Karpas-422 (cell line): ENCODE measurements around the gene WDR45B. TPM values are rescaled to one million over a fixed set of nuclear protein-coding genes. Genes with fewer than 3 reads are reported as not detected.

ENCODE experiments used
- DNase-seq: peaks from one replicate; pipeline ENCODE4 v3.0.0-alpha.2; 2015
- H2AFZ ChIP-seq: fragments of 200-600 bp; sonication (generic); 2 replicates; pipeline ENCODE4 v1.6.1; 2014; ENCODE audit warnings: antibody characterized with exemption, low read length, mixed read lengths
- H3K27ac ChIP-seq: fragments of 200-600 bp; sonication (generic); 2 replicates; pipeline ENCODE4 v1.5.1; 2014; ENCODE audit warnings: mild to moderate bottlenecking, low read length, moderate library complexity
- H3K27me3 ChIP-seq: fragments of 200-600 bp; sonication (generic); 2 replicates; pipeline ENCODE4 v1.6.1; 2014; ENCODE audit warnings: low read length, mixed read lengths
- H3K36me3 ChIP-seq: fragments of 200-600 bp; sonication (generic); 2 replicates; pipeline ENCODE4 v1.6.1; 2014; ENCODE audit warnings: low read length, mixed read lengths; ENCODE audit not compliant: insufficient read depth
- H3K4me1 ChIP-seq: fragments of 200-600 bp; sonication (generic); 2 replicates; pipeline ENCODE4 v1.6.1; 2014; ENCODE audit warnings: mild to moderate bottlenecking, low read length, mixed read lengths
- H3K4me2 ChIP-seq: fragments of 200-600 bp; sonication (generic); 2 replicates; pipeline ENCODE4 v1.6.1; 2014; ENCODE audit warnings: low read length, low read depth, mild to moderate bottlenecking; ENCODE audit not compliant: poor library complexity, severe bottlenecking
- H3K4me3 ChIP-seq: fragments of 200-600 bp; sonication (generic); 2 replicates; pipeline ENCODE4 v1.5.1; 2014; ENCODE audit warnings: mild to moderate bottlenecking, antibody characterized with exemption, low read length, mixed read lengths
- H3K79me2 ChIP-seq: fragments of 200-600 bp; sonication (generic); 2 replicates; pipeline ENCODE4 v1.6.1; 2014; ENCODE audit warnings: mild to moderate bottlenecking, low read length, mixed read lengths
- H3K9ac ChIP-seq: fragments of 200-600 bp; sonication (generic); 2 replicates; pipeline ENCODE4 v1.6.0; 2014; ENCODE audit warnings: low read length
- H3K9me2 ChIP-seq: fragments of 200-600 bp; sonication (generic), shearing (Covaris generic); replicated peaks from 2 replicates; pipeline ENCODE4 v1.6.0; 2014; ENCODE audit warnings: mild to moderate bottlenecking, low read length, moderate library complexity; ENCODE audit not compliant: insufficient read depth
- H3K9me3 ChIP-seq: fragments of 300-700, 200-600 bp; sonication (generic); 2 replicates; pipeline ENCODE4 v1.6.1; 2014; ENCODE audit warnings: low read length, mixed read lengths
- H4K20me1 ChIP-seq: fragments of 200-600 bp; sonication (generic); 2 replicates; pipeline ENCODE4 v1.6.1; 2014; ENCODE audit warnings: mild to moderate bottlenecking, antibody characterized with exemption, low read length, low read depth; ENCODE audit not compliant: insufficient read depth
- total RNA-seq: library from RNA; depleted of rRNA; stranded (reverse); fragments of >200 nt; shearing (Covaris generic); gene quantifications from 2 replicates; pipeline ENCODE4 v1.2.3, GENCODE V29; 2014; ENCODE audit warnings: low replicate concordance

The WDR45B gene
- total RNA-seq, 1 experiment from 2014 or later, result 55.8 TPM

GRCh38 chr17:82663381-82664275, 15.4 kb upstream of the WDR45B start:
- Histone ChIP-seq H3K79me2 (no peaks in the 10 kb centered on the region), H4K20me1 (no peaks in the 10 kb centered on the region), H3K4me1 (peaks cover under 1% of the 10 kb centered on the region), H3K4me3 (no peak overlapping the region), H3K9me2 (no peaks in the 10 kb centered on the region), H3K9me3 (no peaks in the 10 kb centered on the region; the same call in 1 of the 2 replicates), H3K36me3 (no peaks in the 10 kb centered on the region), H3K27ac (no peak overlapping the region), H3K27me3 (no peaks in the 10 kb centered on the region), H3K9ac (no peak overlapping the region), H2AFZ (no peak overlapping the region), H3K4me2 (no peak overlapping the region)
- DNase-seq, result no peak

GRCh38 chr17:82662711-82663261, 14.5 kb upstream of the WDR45B start:
- no peaks in the 10 kb centered on the region for H3K36me3 ChIP-seq
- no peaks in the 10 kb centered on the region for H3K79me2 ChIP-seq
- H3K9me3 ChIP-seq, result no peaks in the 10 kb centered on the region; the same call in 1 of the 2 replicates
- no peak overlapping the region for H3K4me3 ChIP-seq
- H3K9me2 ChIP-seq, result no peaks in the 10 kb centered on the region
- H2AFZ ChIP-seq, result no peak overlapping the region
- no peaks in the 10 kb centered on the region for H4K20me1 ChIP-seq
- H3K4me1 ChIP-seq, result no peaks in the 10 kb centered on the region
- H3K4me2 ChIP-seq, result no peak overlapping the region
- no peaks in the 10 kb centered on the region for H3K27me3 ChIP-seq
- H3K9ac ChIP-seq, result no peak overlapping the region
- no peak overlapping the region for H3K27ac ChIP-seq
- DNase-seq, result no peak

- Histone ChIP-seq H3K27me3 (no peaks in the 10 kb centered on the region), H3K9me2 (no peaks in the 10 kb centered on the region), H3K9ac (no peak overlapping the region), H3K79me2 (no peaks in the 10 kb centered on the region), H4K20me1 (no peaks in the 10 kb centered on the region), H3K9me3 (no peaks in the 10 kb centered on the region; the same call in 1 of the 2 replicates), H3K36me3 (no peaks in the 10 kb centered on the region), H3K27ac (no peak overlapping the region), H3K4me1 (no peaks in the 10 kb centered on the region), H3K4me3 (no peak overlapping the region), H3K4me2 (no peak overlapping the region), H2AFZ (no peak overlapping the region)
- DNase-seq, result no peak
These were observed 13.8 kb upstream of the WDR45B start for GRCh38 chr17:82661717-82662683.

DNA sequence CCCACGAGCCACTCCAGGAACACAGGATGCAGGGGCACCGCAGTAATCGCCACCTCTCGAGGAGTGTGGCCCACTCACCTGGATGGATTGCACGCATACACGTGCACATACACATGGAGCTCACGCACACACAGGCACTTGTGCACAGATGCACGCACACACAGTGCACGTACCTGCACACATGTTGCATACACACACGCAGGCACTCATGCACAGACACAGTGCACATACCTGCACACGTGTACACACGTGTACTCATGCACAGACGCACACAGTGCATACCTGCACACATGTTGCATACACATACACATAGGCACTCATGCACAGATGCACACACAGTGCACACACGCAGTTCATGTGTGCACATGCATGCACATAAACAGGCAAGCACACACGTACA, 11.6 kb upstream of the WDR45B start:
- Histone ChIP-seq H3K79me2 (no peaks in the 10 kb centered on the region), H3K9ac (no peak overlapping the region), H3K4me3 (no peak overlapping the region), H4K20me1 (no peaks in the 10 kb centered on the region), H3K36me3 (no peaks in the 10 kb centered on the region), H3K9me2 (no peaks in the 10 kb centered on the region), H3K4me1 (no peaks in the 10 kb centered on the region), H3K27ac (no peak overlapping the region), H2AFZ (no peak overlapping the region), H3K9me3 (no peaks in the 10 kb centered on the region; the same call in 1 of the 2 replicates), H3K27me3 (no peaks in the 10 kb centered on the region), H3K4me2 (no peak overlapping the region)
- no peak for DNase-seq

GRCh38 chr17:82658796-82659452, 10.7 kb upstream of the WDR45B start:
- Histone ChIP-seq H3K4me2 (no peak overlapping the region), H3K79me2 (no peaks in the 10 kb centered on the region), H3K36me3 (no peaks in the 10 kb centered on the region), H3K27me3 (no peaks in the 10 kb centered on the region), H3K27ac (no peak overlapping the region), H3K9ac (no peak overlapping the region), H3K4me3 (no peak overlapping the region), H3K9me2 (no peaks in the 10 kb centered on the region), H3K9me3 (no peaks in the 10 kb centered on the region; the same call in 1 of the 2 replicates), H2AFZ (no peak overlapping the region), H3K4me1 (no peaks in the 10 kb centered on the region), H4K20me1 (no peaks in the 10 kb centered on the region)
- no peak for DNase-seq

DNA sequence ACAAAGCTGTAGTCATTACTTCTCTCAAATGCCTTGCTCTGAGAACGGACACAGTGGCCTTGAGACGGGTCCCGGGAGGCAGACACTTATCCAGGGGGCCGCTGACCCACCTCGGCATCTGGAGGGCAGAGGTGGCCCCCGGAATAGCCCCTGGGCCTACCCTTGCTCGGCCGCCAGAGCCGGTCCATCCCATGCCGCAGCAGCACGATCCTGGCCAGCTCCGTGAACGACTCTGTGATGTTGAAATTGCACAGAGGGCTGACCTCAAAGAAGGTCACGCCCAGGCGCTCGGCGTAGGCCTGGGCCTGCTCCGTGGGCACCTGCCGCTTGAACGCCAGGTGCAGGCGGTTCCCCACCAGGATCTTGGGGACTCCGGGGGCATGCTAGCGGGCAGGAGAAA, 10.1 kb upstream of the WDR45B start:
- DNase-seq, result no peak
- H3K9me3 ChIP-seq, result no peaks in the 10 kb centered on the region; the same call in 1 of the 2 replicates
- no peak overlapping the region for H3K27ac ChIP-seq
- no peaks in the 10 kb centered on the region for H3K4me1 ChIP-seq
- no peaks in the 10 kb centered on the region for H4K20me1 ChIP-seq
- no peak overlapping the region for H2AFZ ChIP-seq
- no peak overlapping the region for H3K4me3 ChIP-seq
- H3K27me3 ChIP-seq, result no peaks in the 10 kb centered on the region
- H3K9ac ChIP-seq, result no peak overlapping the region
- H3K4me2 ChIP-seq, result no peak overlapping the region
- H3K36me3 ChIP-seq, result no peaks in the 10 kb centered on the region
- no peaks in the 10 kb centered on the region for H3K9me2 ChIP-seq
- no peaks in the 10 kb centered on the region for H3K79me2 ChIP-seq

GRCh38 chr17:82657926-82658325, 9.7 kb upstream of the WDR45B start:
- H4K20me1 ChIP-seq, result no peaks in the 10 kb centered on the region
- H3K4me1 ChIP-seq, result no peaks in the 10 kb centered on the region
- no peaks in the 10 kb centered on the region for H3K9me2 ChIP-seq
- H2AFZ ChIP-seq, result no peak overlapping the region
- no peak overlapping the region for H3K4me2 ChIP-seq
- H3K36me3 ChIP-seq, result no peaks in the 10 kb centered on the region
- H3K79me2 ChIP-seq, result no peaks in the 10 kb centered on the region
- H3K27ac ChIP-seq, result no peak overlapping the region
- no peaks in the 10 kb centered on the region for H3K27me3 ChIP-seq
- no peak overlapping the region for H3K9ac ChIP-seq
- no peaks in the 10 kb centered on the region; the same call in 1 of the 2 replicates for H3K9me3 ChIP-seq
- no peak for DNase-seq
- no peak overlapping the region for H3K4me3 ChIP-seq
